Fibroblast of lung (primary cell): ENCODE data around the gene ADCY9.

ENCODE experiments used
- EZH2 ChIP-seq: IDR thresholded peaks from 2 replicates; pipeline ENCODE4 v1.5.1; 2012; ENCODE audit warnings: low read length, control low read depth, mild to moderate bottlenecking; ENCODE audit errors: missing control alignments
- TF ChIP-seq, protein P1 (sequence below), 2 donors: IDR thresholded peaks in 1 of 2; conservative IDR thresholded peaks in 1 of 2; 1 replicate in 1 of 2; 2 replicates in 1 of 2; pipeline ENCODE4 v1.5.1; 2011 to 2012; ENCODE audit warnings: low read length in 2 of 2, control low read depth in 1 of 2, inconsistent platforms in 1 of 2, low read depth in 1 of 2, mild to moderate bottlenecking in 1 of 2

DNA sequence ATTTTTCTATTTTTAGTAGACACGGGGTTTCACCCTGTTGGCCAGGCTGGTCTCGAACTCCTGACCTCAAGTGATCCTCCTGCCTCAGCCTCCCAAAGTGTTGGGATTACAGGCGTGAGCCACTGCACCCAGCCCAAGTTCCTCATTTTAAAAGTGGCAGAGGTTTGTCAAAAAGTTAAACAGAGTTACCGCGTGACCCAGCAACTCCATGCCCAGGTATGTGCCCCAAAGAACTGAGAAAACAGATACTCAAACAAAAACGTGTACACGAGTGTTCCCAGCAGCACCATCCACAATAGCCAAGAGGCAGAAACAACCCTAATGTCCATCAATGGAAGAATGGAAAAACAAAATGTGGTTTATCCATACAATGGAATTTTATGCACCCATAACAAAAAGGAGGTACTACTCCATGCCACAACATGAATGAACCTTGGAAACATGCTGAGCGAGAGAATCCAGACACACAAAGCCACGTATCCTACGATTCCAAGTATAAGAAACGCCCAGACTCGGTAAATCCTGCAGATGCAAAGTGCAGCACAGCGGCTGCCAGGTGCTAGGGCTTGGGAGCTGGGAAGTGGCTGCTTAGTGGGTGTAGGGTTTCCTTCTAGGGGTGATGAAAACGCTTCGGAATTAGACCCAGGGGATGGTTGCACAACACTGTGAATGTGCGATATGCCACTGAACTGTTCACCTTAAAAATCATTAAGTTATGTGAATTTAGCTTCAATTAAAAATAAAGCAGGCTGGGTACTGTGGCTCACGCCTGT lies 24.8 kb downstream of the ADCY9 start:
- TF ChIP-seq, protein P1, sequence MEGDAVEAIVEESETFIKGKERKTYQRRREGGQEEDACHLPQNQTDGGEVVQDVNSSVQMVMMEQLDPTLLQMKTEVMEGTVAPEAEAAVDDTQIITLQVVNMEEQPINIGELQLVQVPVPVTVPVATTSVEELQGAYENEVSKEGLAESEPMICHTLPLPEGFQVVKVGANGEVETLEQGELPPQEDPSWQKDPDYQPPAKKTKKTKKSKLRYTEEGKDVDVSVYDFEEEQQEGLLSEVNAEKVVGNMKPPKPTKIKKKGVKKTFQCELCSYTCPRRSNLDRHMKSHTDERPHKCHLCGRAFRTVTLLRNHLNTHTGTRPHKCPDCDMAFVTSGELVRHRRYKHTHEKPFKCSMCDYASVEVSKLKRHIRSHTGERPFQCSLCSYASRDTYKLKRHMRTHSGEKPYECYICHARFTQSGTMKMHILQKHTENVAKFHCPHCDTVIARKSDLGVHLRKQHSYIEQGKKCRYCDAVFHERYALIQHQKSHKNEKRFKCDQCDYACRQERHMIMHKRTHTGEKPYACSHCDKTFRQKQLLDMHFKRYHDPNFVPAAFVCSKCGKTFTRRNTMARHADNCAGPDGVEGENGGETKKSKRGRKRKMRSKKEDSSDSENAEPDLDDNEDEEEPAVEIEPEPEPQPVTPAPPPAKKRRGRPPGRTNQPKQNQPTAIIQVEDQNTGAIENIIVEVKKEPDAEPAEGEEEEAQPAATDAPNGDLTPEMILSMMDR (conservative IDR thresholded peaks at IDR 0.05 in 1 of 2, IDR thresholded peaks at IDR 0.05 in 1 of 2; ENCODE audit: low read depth in 1 of 2, low read length in 2 of 2), result no peak
- no peak for TF ChIP-seq EZH2
